PC-3 (cell line): ENCODE results near the gene REV1. TPM values are rescaled to one million over a fixed set of nuclear protein-coding genes. Genes with fewer than 3 reads are reported as not detected.

Experiments
- ATAC-seq: fragments of 200-7000 bp; cut with Tn5 transposase; 2 replicates; pipeline ENCODE4 v1.9.1; 2020; ENCODE audit warnings: mild to moderate bottlenecking, moderate library complexity
- BruUV-seq: library from RNA; stranded (reverse); fragments of 400-500 nt; replicated peaks from 2 replicates; lab custom pipeline; 2021; lab: Mats Ljungman, UMichigan
- CTCF ChIA-PET: fragments of 300-600 bp; sonication (Branson Sonifier 250); formaldehyde crosslinking; loops from one replicate; lab custom pipeline; 2022; ENCODE audit warnings: antibody characterized with exemption; lab: Charles Lee
- POLR2A ChIA-PET: fragments of 300-600 bp; sonication (Branson Sonifier 250); formaldehyde crosslinking; loops from one replicate; lab custom pipeline; 2022; ENCODE audit warnings: antibody characterized with exemption; ENCODE audit not compliant: unreplicated experiment; lab: Charles Lee
- DNase-seq: peaks from one replicate; pipeline ENCODE4 v3.0.0-alpha.2; 2015
- H2AFZ ChIP-seq: fragments of 300-600 bp; sonication (generic); 2 replicates; pipeline ENCODE4 v1.6.0; 2016; ENCODE audit warnings: antibody characterized with exemption, low read length
- H3F3A ChIP-seq: fragments of 300-600 bp; sonication (generic); one replicate; pipeline ENCODE4 v1.6.0; 2017; ENCODE audit warnings: antibody characterized with exemption, low read length, control low read depth, mild to moderate bottlenecking; ENCODE audit not compliant: unreplicated experiment
- H3K27ac ChIP-seq: fragments of 300-600 bp; sonication (generic); 2 replicates; pipeline ENCODE4 v1.5.1; 2016; ENCODE audit warnings: mild to moderate bottlenecking, low read length
- H3K27me3 ChIP-seq: fragments of 300-600 bp; sonication (generic); 2 replicates; pipeline ENCODE4 v1.6.1; 2016; ENCODE audit warnings: low read length, mixed read lengths
- H3K36me3 ChIP-seq: fragments of 300-600 bp; sonication (generic); 2 replicates; pipeline ENCODE4 v1.6.1; 2016; ENCODE audit warnings: low read depth, mixed run types, low read length, mixed read lengths
- H3K4me1 ChIP-seq: fragments of 300-600 bp; sonication (generic); 2 replicates; pipeline ENCODE4 v1.5.1; 2016; ENCODE audit warnings: low read length; ENCODE audit not compliant: insufficient read depth
- H3K4me2 ChIP-seq: fragments of 300-600 bp; sonication (generic); 2 replicates; pipeline ENCODE4 v1.6.0; 2016; ENCODE audit warnings: low read length
- H3K4me3 ChIP-seq: fragments of 300-600 bp; sonication (generic); 2 replicates; pipeline ENCODE4 v1.5.1; 2016; ENCODE audit warnings: mild to moderate bottlenecking, low read length, mixed read lengths
- H3K79me2 ChIP-seq: fragments of 300-600 bp; sonication (generic); 2 replicates; pipeline ENCODE4 v1.6.1; 2017; ENCODE audit warnings: low read length, mixed read lengths
- H3K9ac ChIP-seq: fragments of 300-600 bp; sonication (generic); 2 replicates; pipeline ENCODE4 v1.6.0; 2016; ENCODE audit warnings: mild to moderate bottlenecking, low read length
- H3K9me2 ChIP-seq: fragments of 300-600 bp; sonication (generic); replicated peaks from 2 replicates; pipeline ENCODE4 v1.6.1; 2016; ENCODE audit warnings: mixed run types, low read length, mixed read lengths
- H3K9me3 ChIP-seq: fragments of 300-600 bp; sonication (generic); 2 replicates; pipeline ENCODE4 v1.6.1; 2016; ENCODE audit warnings: low read length, mixed read lengths
- H4K20me1 ChIP-seq: fragments of 300-600 bp; sonication (generic); 2 replicates; pipeline ENCODE4 v1.6.1; 2016; ENCODE audit warnings: low read length, mixed read lengths
- EZH2 ChIP-seq: fragments of 300-600 bp; sonication (generic); IDR thresholded peaks from one replicate; pipeline ENCODE4 v1.6.1; 2017; ENCODE audit warnings: antibody characterized with exemption, mild to moderate bottlenecking, low read length; ENCODE audit not compliant: unreplicated experiment
- EZH2phosphoT487 ChIP-seq: fragments of 300-600 bp; sonication (generic); IDR thresholded peaks from 2 replicates; pipeline ENCODE4 v1.6.1; 2018; ENCODE audit warnings: mild to moderate bottlenecking, antibody characterized with exemption, low read length, borderline replicate concordance
- intact Hi-C: fragments of 100-400 bp; cut with micrococcal nuclease; formaldehyde crosslinking; loops from 2 replicates; pipeline ENCODE4 v1.9.0; 2023
- total RNA-seq: library from RNA; depleted of rRNA; stranded (reverse); fragments of >200 nt; gene quantifications from 2 replicates; pipeline ENCODE4 v1.2.3, GENCODE V29; 2014
- TF ChIP-seq, protein P1 (sequence below): fragments of 300-600 bp; sonication (generic); conservative IDR thresholded peaks from 2 replicates; pipeline ENCODE4 v1.5.1; 2017; ENCODE audit warnings: antibody characterized with exemption, low read depth, mild to moderate bottlenecking, low read length

Gene REV1
- total RNA-seq, 1 experiment from 2014 or later, result 17.9 TPM

DNA sequence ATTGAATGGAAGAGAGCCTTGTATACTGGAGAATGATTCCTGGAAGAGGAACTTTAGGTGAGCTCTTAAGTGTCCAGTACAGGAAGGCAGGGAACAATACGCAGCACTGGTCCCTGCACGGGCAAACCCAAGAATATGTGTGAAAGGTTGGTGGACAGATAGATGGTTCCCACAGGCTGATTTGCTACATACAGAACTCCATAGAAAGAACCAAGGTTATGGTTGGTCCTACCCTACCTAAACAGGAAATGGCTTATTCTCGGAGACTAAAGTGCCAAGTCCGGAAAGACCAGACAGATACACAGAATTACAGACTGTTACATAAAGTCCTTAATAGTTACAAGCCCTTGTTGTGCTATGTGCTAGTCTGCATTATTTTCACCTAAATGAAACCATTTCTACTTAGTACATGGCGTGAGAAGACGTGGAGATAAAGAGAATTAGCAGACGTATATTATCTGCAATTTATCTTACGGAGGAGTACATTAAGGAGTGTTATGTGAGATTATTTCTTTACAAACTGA, 1.2 kb downstream of the REV1 start:
- CTCF ChIA-PET, result no interaction called here
- Histone ChIP-seq H3K4me3 (peak overlapping the region; percentile 86), H3K36me3 (no peaks in the 10 kb centered on the region), H3K27me3 (no peaks in the 10 kb centered on the region), H2AFZ (peak overlapping the region; percentile 52), H3K9me3 (no peaks in the 10 kb centered on the region), H3K4me2 (peak overlapping the region; percentile 89), H3F3A (no peaks in the 10 kb centered on the region), H3K79me2 (peaks cover 57% of the 10 kb centered on the region), H3K27ac (peak overlapping the region; percentile 41), H4K20me1 (no peaks in the 10 kb centered on the region), H3K4me1 (peaks cover 14% of the 10 kb centered on the region), H3K9ac (peak overlapping the region; percentile 83), H3K9me2 (no peaks in the 10 kb centered on the region)
- BruUV-seq, result TSS peak; percentile 82
- ATAC-seq (peak; percentile 21), DNase-seq (peak; percentile 54)
- POLR2A ChIA-PET, result no interaction called here
- intact Hi-C loops, result loop anchor here (2.0 kb wide), 2 partner anchors 14 to 40 kb away; no protein-coding TSS in a partner anchor
- TF ChIP-seq, protein P1, sequence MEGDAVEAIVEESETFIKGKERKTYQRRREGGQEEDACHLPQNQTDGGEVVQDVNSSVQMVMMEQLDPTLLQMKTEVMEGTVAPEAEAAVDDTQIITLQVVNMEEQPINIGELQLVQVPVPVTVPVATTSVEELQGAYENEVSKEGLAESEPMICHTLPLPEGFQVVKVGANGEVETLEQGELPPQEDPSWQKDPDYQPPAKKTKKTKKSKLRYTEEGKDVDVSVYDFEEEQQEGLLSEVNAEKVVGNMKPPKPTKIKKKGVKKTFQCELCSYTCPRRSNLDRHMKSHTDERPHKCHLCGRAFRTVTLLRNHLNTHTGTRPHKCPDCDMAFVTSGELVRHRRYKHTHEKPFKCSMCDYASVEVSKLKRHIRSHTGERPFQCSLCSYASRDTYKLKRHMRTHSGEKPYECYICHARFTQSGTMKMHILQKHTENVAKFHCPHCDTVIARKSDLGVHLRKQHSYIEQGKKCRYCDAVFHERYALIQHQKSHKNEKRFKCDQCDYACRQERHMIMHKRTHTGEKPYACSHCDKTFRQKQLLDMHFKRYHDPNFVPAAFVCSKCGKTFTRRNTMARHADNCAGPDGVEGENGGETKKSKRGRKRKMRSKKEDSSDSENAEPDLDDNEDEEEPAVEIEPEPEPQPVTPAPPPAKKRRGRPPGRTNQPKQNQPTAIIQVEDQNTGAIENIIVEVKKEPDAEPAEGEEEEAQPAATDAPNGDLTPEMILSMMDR, result no peak
- TF ChIP-seq EZH2 (no peak), EZH2phosphoT487 (no peak)

GRCh38 chr2:99487906-99488305, 1.9 kb downstream of the REV1 start:
- peaks cover 64% of the 10 kb centered on the region for H3K79me2 ChIP-seq
- CTCF ChIA-PET, result no interaction called here
- no peaks in the 10 kb centered on the region for H3K9me3 ChIP-seq
- no peak overlapping the region for H3K27ac ChIP-seq
- no peaks in the 10 kb centered on the region for H4K20me1 ChIP-seq
- no peaks in the 10 kb centered on the region for H3F3A ChIP-seq
- H2AFZ ChIP-seq, result no peak overlapping the region
- intact Hi-C loops, result loop anchor here (2.0 kb wide), 2 partner anchors 13 to 39 kb away; no protein-coding TSS in a partner anchor
- peak overlapping the region; percentile 86 for H3K4me3 ChIP-seq
- peaks cover 14% of the 10 kb centered on the region for H3K4me1 ChIP-seq
- DNase-seq (no peak), ATAC-seq (no peak)
- POLR2A ChIA-PET, result no interaction called here
- H3K36me3 ChIP-seq, result no peaks in the 10 kb centered on the region
- TF ChIP-seq, protein P1, result no peak
- no peak for TF ChIP-seq EZH2phosphoT487
- TF ChIP-seq EZH2, result no peak
- no peaks in the 10 kb centered on the region for H3K9me2 ChIP-seq
- H3K4me2 ChIP-seq, result peak overlapping the region; percentile 89
- no peaks in the 10 kb centered on the region for H3K27me3 ChIP-seq
- no TSS peak for BruUV-seq
- H3K9ac ChIP-seq, result peak overlapping the region; percentile 83

DNA sequence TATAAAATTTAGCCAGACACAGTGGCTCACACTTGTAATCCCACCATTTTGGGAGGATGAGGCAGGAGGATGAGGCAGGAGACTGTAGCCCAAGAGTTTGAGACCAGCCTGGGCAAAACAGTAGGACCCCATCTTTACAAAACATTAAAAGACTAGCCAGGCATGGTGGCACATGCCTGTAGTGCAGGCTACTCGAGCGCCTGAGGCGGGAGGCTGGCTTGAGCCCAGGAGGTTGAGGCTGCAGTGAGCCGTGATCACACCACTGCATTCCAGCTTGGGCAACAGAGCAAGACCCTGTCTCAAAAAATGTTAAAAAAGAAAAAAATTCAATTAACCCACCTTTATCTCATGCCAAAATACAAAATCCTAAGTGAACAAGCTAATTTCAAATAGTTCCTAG, 4.0 kb downstream of the REV1 start:
- H3K36me3 ChIP-seq, result peaks cover 6% of the 10 kb centered on the region; the same call in 1 of the 2 replicates
- ChIA-PET CTCF (no interaction called here), POLR2A (no interaction called here)
- no peaks in the 10 kb centered on the region for H3K9me2 ChIP-seq
- no peak overlapping the region for H2AFZ ChIP-seq
- H3K79me2 ChIP-seq, result peaks cover 85% of the 10 kb centered on the region
- TF ChIP-seq EZH2 (no peak), EZH2phosphoT487 (no peak)
- TF ChIP-seq, protein P1, result no peak
- H3K9me3 ChIP-seq, result no peaks in the 10 kb centered on the region
- no peak for DNase-seq
- no peaks in the 10 kb centered on the region for H4K20me1 ChIP-seq
- H3K9ac ChIP-seq, result no peak overlapping the region
- no TSS peak for BruUV-seq
- H3K27ac ChIP-seq, result no peak overlapping the region
- H3K4me1 ChIP-seq, result peaks cover 24% of the 10 kb centered on the region
- H3K27me3 ChIP-seq, result no peaks in the 10 kb centered on the region
- no peaks in the 10 kb centered on the region for H3F3A ChIP-seq
- intact Hi-C loops, result no loop called here
- H3K4me2 ChIP-seq, result no peak overlapping the region
- no peak for ATAC-seq
- no peak overlapping the region for H3K4me3 ChIP-seq
